Activated CD8-positive, alpha-beta memory T cell treated with anti-CD3 and anti-CD28 coated beads, Interleukin-2, amount 50 U/mL, for 1 hour (primary cell): ENCODE measurements around the gene CCL23.
"Not testable (repeated sequence)": the region's sequence is repeated elsewhere in the genome, so short reads cannot be mapped to it uniquely, and the experiment has no call there.

Experiments used
- DNase-seq: peaks from one replicate; pipeline ENCODE4 v3.0.0-alpha.2; 2020; ENCODE audit errors: extremely low read depth

Gene CCL23

DNA sequence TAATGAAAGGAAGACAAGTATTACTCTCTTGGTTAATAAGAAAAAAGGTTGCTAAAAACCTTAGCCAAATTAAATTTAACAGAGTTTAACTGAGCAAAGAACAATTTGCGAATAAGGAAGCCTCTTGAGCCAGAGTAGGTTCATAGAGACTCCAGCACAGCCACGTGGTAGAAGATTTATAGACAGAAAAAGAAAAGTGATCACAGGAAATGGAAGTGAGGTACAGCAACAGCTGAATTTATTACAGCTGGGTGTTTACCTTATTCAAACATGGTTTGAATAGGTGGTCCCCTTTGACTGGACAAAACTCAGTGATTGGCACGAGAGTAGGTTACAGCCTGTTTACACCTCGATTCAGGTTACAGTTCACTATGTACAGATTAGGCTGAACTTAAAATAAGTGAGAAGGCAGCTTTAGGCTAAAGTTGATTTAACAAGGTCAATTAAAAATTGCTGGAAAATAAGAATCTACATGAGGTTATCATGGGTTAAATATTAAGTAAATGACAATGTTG lies 13.1 kb downstream of the CCL23 start:
- DNase-seq: no peak

DNA sequence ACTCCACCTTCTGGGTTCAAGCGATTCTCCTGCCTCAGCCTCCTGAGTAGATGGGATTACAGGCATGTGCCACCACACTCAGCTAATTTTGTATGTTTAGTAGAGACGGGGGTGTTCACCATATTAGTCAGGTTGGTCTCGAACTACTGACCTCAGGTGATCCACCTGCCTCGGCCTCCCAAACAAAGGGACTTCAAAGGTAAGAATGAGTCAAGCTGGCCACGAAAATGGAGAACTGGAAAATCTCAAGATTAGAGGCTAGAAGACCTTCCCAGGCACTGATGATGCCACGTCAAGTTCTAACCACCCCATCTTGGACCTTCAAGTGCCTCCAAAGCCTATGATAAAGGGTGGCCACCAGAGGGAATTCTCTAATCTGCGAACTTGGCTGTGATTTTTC lies 15.1 kb downstream of the CCL23 start:
- DNase-seq: no peak

DNA sequence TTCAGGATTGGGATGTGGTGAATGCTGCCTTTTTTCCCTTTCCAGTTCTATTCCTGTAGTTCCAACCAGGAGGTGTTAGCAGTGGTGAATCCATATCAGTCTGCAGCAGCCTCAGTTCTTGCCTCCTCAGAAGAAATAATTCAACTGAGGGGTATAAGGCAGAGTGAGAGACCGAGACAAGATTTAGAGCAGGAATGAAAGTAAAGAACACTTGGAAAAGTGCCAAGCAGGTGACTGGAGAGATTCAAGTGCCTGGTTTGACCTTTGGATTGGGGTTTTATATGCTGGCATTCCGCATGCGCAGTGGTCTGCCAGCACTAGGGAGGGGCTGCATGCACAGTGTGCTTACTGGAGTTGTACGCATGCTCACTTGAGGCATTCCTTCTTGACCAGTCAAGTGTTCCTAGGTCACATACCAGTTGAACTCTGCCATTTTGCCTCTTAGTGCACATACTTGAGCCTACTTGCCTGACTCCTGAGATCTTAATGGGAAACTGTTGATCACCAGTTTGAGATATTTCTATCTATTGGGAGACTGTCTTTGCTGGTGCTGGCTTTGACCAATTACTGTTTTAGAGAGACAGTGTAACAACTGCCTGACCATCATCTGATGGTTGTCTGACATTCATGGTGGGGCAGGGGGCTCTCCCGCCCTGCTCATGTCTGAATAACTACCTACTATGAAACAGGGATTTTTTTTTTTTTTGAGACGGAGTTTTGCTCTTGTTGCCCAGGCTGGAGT lies 15.7 kb downstream of the CCL23 start:
- DNase-seq: no peak

DNA sequence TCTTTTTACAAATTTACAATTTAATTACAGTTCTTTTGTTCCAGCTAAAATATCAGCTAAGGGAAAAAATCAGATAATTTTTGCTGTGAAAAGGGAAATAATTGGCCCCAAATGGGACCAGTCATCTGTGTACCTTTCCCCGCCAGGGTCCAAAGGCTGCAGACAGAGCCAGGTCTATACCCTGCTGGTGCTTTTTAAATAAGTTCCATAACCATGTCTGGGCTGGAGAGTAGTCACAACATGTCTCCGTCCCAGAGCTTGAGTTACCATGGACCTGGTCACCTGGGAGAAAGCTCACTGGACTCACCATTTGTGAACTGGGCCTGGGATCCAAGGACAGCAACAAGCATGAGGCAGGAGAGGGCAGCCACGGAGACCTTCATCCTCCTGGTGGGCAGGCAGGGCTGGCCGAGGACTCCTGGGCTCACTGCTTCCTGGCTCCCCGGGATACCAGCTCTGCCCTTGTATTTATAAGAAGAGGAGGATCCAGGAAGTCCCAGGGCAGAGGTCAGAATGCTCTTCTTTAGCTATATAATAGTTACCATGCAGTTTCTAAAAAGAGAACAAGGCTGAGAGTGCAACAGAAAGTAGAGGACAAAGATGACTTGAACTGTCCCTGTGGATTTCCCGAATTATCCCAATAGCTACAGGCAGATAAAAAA lies 16.5 kb downstream of the CCL23 start, which contains the start of gene CCL15:
Gene CCL15 (minus strand): TSS at position 444 of the 662 bp plus-strand sequence. CDS start 61 bp downstream, at position 383.
- DNase-seq: no peak

DNA sequence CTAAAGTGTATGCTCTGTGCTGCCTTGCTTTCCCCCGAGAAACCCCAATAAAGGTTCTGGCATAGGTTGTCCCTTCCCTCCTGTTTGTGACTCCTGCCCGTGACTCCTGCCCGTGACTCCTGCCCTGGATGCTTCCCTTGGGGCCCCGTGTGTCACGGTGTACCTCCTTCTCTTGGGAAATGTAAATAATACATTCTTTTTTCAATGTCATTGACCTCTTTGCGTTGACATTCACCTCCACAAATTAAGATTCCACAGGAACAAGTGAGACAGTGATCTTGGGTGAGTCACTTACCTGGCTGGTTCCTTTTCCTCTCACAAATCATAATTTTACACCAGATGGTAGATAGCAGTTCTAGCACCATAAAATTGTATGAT lies 17.1 kb downstream of the CCL23 start:
- no peak for DNase-seq

DNA sequence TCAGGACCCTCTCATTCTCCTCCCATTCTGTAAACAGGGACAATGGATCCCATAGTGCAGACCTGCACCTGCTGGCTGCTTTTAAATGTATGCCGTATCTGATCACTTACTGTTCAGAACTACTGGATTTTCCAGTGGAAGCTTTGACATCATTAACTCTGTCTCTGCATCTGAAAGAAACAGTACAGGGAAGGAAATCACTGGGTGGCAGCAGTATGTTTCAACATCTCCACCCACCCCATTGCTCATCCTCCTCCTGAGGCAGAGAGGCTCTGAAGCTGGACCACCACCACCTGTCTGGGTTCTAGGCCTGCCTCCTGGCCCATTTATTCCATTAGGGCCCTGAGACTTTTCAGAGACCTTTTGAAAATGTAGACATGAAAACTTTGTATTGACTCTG lies 19.0 kb downstream of the CCL23 start:
- DNase-seq: no peak

DNA sequence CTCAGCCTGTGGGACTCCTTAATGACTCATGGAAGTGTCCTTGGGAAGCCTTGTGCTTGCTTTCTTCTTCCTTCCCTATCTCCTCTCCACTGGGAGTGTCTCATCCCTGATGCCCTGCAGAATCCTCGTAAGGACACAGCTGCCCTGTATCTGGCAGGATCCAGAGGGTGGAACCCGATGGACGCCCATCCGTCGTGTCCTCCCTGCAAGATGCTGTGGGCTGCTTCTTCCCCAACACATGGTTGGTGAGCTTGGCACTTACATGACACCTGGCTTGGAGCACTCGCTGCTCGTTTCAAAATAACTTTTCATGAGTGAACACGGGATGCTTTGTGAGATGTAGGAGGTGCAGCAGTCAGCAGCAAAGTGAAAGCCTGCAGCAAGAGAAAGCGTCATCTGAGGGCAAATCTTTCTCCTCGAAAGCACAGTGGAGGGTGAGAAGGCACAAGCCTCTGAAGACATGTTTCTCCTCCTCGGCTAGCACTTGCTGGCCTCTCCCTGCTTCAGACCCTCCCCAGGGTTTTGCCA lies 19.7 kb downstream of the CCL23 start:
- DNase-seq: no peak

DNA sequence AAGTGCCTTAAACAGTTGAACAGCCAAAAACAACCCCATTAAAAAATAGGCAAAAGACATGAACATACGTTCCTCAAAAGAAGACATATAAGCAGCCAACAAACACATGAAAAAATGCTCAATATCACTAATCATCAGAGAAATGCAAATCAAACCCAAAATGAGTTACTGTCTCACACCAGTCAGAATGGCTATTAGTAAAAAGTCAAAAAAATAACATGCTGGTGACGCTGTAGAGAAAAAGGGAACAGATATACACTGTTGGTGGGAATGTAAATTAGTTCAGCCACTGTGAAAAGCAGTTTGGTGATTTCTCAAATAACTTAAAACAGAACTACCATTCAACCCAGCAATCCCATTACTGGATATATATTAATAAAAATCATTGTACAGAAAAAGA lies 22.4 kb downstream of the CCL23 start:
- not testable (repeated sequence) for DNase-seq

DNA sequence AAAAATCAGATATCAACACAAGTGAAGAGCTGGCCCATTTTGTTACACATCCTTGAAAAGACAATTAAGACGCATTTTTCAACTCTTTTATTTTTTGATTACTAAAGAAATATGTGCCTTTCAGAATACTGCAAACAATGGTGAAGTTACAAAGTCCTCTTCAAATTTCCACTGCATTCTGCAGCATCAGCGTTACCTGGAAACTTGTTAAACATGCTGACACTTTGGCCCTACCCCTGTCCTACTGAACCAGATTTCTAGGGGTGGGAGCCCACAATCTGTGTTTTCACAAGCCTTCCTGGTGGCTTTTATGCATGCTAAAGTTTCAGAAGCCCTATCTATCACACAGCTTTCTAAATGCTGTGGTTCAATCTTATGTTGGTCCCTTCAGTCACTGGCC lies 26.7 kb downstream of the CCL23 start:
- DNase-seq: no peak

DNA sequence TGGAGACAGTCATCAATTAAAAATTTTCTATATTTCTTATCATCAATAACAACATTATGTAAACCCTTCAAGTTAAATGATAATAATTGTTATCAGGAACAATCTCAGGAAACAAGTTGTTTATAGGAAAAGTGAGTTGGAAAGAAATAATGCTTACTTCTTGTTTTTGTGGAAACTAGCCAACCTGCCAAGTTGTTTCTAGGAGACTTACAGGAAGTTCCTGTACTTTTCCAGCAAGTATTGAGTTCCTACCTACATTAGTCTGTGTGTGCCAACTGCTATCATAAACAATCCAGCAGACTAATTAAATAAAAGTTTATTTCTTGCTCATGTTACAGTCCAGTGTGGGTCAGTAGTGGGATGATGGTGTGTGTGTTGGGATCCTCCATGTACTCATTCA lies 29.6 kb downstream of the CCL23 start:
- DNase-seq: no peak

DNA sequence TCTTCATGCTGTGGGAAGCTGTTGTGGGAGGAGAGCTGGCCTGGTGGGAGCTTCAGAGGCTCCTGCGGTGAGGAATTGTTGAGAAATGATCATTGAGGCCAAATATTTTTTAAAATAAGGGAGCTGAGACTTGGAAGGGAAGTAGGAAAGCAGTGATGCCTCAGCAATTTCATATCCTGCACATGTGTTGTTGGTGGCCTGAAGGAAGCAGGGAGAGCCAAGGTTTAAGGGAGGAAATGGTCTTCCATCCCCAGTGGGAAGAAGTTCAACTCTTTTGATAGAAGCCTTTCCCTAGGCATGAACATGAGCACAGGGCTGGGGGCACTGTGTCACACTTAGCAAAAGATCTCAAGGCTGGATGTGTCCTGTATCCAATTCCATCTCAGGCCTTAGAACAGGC lies 31.1 kb downstream of the CCL23 start, which contains the start of gene CCL14:
Gene CCL14 (minus strand): TSS at position 87 of the 400 bp plus-strand sequence. CDS start 80 bp downstream, at position 7.
- no peak for DNase-seq

DNA sequence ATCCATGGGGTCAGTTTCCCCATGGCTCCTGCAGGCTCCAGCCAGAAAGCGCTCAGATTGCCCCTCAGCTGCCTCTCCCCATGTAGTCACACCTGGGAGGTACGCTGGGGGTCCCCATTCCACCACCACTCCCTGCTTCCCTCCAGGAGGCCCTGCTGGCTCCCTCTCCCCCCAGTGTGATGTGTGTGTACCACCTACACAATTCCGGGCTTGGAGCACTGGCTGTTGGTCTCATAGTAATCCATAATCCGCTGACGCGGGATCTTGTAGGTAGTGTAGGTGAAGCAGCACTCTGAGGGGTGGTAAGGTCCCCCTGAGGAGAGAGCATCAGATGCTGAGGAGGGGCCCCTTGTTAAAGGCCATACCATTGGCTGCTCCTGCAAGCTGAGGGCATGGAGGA lies 33.6 kb downstream of the CCL23 start:
- no peak for DNase-seq

DNA sequence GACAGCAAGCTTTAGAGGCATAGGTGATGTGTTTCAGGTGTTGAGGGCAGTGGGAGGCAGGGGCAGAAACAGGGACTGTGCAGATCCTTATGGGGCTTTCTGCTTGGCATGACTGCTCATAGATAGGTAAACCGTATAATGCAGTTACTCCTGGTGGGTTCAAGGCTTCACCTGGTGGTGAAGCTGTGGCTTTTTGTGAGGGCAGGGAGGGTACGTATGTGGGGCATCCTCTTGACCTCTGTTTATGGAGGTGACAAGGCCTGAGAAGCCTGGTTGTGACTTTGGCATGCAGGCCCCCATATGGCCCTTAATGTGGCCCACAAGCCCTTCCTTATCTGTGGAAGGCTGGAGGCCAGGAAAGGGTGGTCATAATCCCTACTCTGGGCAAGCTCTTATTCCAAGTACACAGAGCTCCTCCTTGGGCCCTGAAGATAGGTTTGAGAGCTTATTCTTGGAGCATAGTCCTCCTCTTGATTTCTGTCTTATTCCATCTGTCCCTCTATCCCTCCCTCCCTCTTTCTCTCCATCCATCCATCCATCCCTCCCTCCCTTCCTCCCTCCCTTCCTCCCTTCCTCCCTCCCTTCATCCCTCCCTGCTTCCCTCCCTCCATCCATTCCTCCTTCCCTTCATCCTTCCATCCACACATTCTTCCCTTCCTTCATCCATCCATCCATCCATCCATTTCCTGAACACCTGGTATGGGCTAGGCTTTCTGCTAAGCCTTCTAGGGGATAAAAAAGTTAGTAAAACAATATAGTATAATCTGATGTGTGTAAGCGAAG lies 35.2 kb downstream of the CCL23 start:
- DNase-seq: no peak

DNA sequence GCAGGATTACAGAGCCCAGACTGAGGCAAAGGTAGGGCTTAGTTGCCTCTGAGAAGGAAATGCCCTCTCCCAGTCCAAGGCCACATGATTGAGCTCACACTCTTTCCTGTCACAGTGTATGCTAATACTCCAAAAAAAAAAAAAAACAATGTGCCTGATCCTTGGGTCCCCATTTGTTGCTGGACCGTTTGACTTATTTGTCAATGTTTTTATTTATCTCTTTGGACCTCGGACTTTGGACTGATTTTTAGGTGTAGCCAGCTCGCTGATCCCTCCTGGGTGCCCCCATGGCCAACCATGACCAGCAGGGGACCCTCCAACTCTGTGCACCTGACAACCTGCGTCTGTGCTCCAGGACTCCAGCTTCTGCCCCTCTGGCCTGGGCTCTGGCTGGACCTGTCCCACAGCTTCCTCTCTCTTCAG lies 35.9 kb downstream of the CCL23 start:
- DNase-seq: no peak

DNA sequence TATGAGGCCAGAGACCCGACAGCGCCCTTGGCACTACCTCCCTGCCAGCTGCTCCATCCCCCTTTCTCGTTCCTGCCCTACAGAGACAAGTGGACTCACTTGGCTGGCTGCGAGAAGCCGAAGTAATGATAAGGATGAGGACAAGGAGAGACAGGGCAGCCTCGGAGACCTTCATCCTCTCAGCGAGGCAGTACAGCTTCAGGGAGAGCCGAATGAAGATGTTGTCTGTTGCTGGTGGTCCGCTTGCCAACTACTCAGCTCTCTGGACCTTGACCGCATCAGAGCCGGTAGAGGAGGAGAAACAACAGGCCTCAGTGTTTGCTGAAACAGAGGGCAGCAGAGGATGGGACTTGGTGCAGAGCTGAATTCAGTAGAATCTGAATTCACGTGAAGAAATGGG lies 36.5 kb downstream of the CCL23 start, which contains the start of gene CCL16:
Gene CCL16 (minus strand): TSS at position 252 of the 400 bp plus-strand sequence. CDS start 77 bp downstream, at position 175.
- DNase-seq: no peak

DNA sequence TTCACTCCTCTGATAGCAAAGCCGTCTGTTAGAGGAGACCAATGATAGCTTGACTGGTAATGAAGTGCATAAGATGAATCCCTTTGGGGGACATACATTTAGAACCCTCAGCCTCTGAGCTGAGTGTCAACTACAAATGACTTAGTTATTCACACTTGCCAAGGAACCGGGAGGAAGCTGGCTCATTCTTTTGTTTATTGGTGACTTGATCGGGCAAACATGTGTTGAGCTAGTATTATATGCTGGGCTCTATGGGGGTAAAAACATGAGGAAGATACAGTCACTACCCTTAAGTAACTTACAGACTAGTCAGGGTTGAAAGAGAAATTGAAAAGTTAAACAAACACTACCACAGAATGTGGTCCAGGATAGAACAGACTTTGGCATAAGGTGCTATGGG lies 39.4 kb downstream of the CCL23 start:
- DNase-seq: no peak

DNA sequence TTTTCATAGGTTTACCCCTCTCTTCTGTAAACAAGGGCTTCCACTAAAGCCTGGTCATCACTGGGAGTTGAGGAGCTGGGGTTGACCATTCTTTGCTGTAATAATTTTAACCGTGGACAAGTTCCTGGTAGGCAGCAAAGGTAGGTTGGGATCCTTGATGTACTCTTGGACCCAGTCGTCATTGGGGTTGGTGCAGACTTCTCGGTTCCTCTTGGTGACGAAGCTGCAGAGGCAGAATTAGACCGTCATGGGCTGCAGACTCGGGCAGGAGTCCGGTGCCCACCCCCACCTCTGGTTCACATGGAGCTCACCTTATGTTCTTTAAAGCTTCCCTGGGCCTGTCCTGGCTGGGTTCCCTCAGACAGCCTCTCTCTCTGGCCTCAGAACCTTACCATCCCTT lies 40.3 kb downstream of the CCL23 start:
- DNase-seq: no peak

DNA sequence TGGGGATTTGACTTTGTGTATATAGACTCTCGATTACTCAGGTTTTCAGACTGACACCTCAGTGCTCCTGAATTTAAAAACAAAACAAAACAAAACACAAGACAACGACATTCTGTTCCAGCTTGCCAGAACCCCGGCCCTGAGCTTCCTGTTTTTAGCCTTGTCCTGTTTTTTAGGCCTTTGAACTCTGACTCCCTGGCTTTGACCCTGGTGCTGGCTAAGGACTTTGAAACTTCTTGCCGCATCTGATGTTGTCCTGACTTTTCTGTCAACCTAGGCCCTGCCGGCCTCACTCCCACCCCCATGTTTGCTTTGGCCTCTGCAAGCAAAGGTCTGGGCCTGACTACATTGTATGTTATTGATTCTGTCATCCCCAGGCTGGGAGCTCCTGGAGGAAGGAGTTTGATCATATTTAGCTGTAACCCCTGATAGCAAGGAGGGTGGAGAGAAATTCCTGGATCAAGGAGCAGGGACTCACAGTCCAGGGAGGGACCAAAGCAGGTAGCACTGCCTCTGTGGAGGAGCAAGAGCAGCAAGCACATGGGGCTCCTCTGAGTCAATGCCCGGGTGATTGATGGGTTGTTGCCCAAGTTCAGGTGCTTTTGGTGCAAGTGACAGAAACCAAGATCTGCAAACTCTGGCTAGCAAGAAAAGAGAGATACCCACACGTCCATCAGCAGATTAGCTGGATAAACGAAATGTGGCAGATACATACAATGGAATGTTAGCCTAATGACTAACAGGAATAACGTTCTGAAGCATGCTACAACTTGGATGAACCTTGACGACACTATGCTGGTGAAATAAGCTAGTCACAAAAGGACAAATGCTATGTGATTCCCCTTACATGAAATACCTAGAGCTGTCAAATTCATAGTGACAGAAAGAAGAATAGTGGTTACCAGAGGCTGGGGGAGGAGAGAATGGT lies 44.2 kb downstream of the CCL23 start:
- no peak for DNase-seq

DNA sequence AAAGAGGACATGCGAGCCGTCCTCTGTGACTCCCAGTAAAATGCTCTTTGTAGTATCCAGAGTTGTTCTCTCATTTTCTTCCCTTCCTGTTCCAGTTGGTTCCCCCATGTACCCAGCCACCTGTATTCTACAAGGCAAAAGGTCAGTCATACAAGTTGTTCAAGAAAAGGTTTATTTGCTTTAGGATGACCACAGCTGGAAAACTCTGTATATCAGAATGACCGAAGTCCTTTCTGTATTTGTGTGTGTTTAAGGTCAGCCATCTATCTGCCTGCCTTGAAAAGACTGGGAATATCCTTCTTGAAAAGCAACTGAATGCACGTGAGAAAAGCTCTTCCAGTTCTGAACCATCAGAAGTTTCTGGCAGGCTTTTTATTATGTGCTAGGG lies 44.8 kb downstream of the CCL23 start:
- DNase-seq: no peak

DNA sequence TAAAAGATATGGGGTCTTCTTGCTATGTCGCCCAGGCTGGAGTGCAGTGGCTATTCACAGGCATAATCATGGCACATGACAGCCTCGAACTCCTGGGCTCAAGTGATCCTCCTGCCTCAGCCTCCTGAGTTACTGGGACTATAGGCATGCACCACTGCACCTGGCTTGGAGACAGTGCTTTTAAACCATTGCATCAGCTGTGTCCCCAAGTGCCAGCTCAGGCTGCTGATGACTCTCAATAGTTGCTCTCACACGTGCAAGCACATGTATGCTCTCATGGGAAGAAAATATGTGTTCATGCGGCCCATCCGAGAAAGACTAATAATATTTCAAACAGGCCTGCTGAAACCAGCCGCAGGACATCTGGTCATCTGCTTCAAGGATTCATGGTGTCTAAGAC lies 45.2 kb downstream of the CCL23 start:
- DNase-seq: no peak

DNA sequence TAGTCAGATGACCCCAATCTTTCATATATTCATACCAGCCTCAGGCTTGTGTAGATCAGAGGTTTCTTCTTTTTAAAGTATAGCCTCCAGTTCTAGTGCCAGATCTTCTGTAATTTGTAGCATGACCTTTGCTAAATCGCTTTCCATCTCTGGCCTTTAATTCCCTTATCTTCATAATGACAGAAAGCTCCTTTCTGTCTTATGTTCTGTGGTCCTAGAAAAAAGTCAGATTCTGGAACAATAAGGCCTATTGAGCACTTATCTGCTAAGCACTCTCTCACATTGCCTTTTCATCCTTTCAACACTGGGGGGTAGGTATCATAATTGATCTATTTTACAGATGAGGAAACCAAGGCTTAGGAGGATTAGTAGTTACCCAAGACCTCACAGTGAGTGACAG lies 45.7 kb downstream of the CCL23 start:
- DNase-seq: no peak
